ENCODE results near the gene TTC28.
"Not testable (repeated sequence)": the region's sequence is repeated elsewhere in the genome, so short reads cannot be mapped to it uniquely, and the experiment has no call there.

The TTC28 gene

DNA sequence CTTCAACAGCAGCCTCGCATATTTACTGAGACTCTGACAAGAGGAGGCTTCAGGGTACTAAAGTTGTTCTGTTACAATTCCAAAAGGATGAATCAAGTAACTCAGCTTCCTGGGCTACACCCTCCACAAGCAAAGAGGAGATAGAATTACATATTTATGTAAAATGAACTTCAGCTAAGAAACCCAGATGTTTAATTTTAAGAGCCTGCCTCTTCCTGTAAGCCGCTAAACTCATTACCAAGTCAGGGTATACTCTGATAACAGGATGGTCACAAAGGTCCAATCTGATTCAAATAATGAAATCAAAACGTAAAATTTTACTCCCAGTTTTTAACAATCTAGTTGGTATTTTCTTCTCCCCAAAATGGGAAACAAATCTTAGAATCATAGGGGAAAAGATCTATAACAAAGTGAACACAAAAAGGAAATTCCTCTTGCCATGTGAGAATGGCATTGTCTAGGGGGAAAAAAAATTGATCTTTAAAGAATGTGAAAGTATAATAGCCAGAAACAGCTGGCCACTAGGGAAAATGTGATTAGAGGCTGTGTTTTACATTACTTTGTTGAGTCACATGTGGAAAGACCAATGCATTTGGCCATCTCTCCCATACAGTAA, 31.0 kb upstream of the TTC28 start:
- Histone ChIP-seq H3K27ac (ENCODE audit: insufficient read depth, low read depth, low read length, poor library complexity, severe bottlenecking) (no peak overlapping the region), H3K27me3 (ENCODE audit: control insufficient read depth, insufficient read depth, low read length, poor library complexity, severe bottlenecking) (no peaks in the 10 kb centered on the region), H3K9me3 (ENCODE audit: control insufficient read depth, low read length) (no peaks in the 10 kb centered on the region), H3K4me1 (ENCODE audit: control insufficient read depth, insufficient read depth, low read length) (no peaks in the 10 kb centered on the region), H3K36me3 (ENCODE audit: control insufficient read depth, insufficient read depth, low read length) (peaks cover 12% of the 10 kb centered on the region), H3K4me3 (ENCODE audit: insufficient read depth, low read depth, low read length) (no peak overlapping the region)
- 94 to 97% methylated on average over 3 of the region's 3 CpGs for WGBS, 2 experiments

DNA sequence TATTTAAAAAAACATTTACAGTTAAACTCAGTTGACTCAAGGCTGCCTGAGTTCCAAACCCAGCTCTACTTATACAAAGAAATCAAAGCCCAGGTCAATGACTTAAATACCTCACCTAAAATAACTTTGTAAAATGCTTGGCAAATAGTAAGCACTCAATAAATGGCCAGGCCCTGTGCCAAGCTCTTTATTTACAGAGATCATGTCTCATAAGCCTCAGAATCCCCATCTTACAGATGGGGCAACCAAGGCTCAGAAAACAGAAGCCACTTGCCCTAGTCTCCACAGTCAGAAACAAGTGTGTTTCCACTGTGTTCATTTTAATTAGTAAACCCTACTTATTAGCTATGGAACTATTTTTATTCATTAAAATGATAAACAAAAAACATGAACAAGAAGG, 30.5 kb upstream of the TTC28 start:
- Histone ChIP-seq H3K27ac (ENCODE audit: insufficient read depth, low read depth, low read length, poor library complexity, severe bottlenecking) (no peak overlapping the region), H3K9me3 (ENCODE audit: control insufficient read depth, low read length) (no peaks in the 10 kb centered on the region), H3K4me3 (ENCODE audit: insufficient read depth, low read depth, low read length) (no peak overlapping the region), H3K4me1 (ENCODE audit: control insufficient read depth, insufficient read depth, low read length) (no peaks in the 10 kb centered on the region), H3K36me3 (ENCODE audit: control insufficient read depth, insufficient read depth, low read length) (peaks cover 12% of the 10 kb centered on the region), H3K27me3 (ENCODE audit: control insufficient read depth, insufficient read depth, low read length, poor library complexity, severe bottlenecking) (no peaks in the 10 kb centered on the region)

DNA sequence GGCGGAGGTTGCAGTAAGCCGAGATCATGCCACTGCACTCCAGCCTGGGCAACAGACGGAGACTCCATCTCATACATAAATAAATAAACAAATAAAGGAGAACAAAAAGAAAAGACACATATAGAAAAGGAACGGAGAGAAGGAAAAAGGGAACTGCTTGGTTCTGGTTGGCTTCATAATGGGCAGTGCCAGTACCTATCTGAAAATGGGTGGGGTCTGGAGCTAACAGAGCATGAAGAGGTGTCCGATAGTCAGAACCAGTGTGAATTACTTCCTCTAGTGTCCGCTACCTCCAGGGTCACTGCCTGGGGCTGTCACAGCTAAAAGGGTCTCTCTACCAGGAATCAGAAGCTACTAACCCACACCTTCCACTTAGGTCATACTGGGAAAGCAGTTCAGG, 27.2 kb upstream of the TTC28 start:
- Histone ChIP-seq H3K27ac (ENCODE audit: insufficient read depth, low read depth, low read length, poor library complexity, severe bottlenecking) (no peak overlapping the region), H3K4me1 (ENCODE audit: control insufficient read depth, insufficient read depth, low read length) (no peaks in the 10 kb centered on the region), H3K36me3 (ENCODE audit: control insufficient read depth, insufficient read depth, low read length) (peaks cover 12% of the 10 kb centered on the region), H3K9me3 (ENCODE audit: control insufficient read depth, low read length) (no peaks in the 10 kb centered on the region), H3K27me3 (ENCODE audit: control insufficient read depth, insufficient read depth, low read length, poor library complexity, severe bottlenecking) (no peaks in the 10 kb centered on the region), H3K4me3 (ENCODE audit: insufficient read depth, low read depth, low read length) (no peak overlapping the region)
- 96% methylated on average over 5 to 6 of the region's 6 CpGs for WGBS, 2 experiments

DNA sequence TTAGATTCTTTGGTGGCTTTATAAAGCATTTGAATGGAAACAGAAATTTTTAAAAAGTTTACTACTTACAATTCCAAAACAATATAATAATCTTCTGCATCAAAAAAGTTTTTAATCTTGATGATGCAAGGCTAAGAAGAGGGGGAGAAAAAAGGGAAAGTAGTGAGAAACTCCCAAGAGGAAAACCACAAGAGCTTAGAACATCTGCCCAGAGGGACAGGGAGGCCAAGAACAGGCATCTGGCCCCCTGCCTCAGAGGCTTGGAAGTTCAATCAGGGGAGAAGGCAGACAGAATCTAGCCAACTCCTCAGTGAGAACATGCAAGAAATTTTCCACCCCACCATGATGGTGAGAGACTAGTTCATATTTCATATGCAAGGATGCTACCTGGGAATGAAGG, 23.8 kb upstream of the TTC28 start:
- Histone ChIP-seq H3K9me3 (ENCODE audit: control insufficient read depth, low read length) (no peaks in the 10 kb centered on the region), H3K36me3 (ENCODE audit: control insufficient read depth, insufficient read depth, low read length) (peaks cover 8% of the 10 kb centered on the region), H3K4me1 (ENCODE audit: control insufficient read depth, insufficient read depth, low read length) (no peaks in the 10 kb centered on the region), H3K27ac (ENCODE audit: insufficient read depth, low read depth, low read length, poor library complexity, severe bottlenecking) (no peak overlapping the region), H3K4me3 (ENCODE audit: insufficient read depth, low read depth, low read length) (no peak overlapping the region), H3K27me3 (ENCODE audit: control insufficient read depth, insufficient read depth, low read length, poor library complexity, severe bottlenecking) (no peaks in the 10 kb centered on the region)

DNA sequence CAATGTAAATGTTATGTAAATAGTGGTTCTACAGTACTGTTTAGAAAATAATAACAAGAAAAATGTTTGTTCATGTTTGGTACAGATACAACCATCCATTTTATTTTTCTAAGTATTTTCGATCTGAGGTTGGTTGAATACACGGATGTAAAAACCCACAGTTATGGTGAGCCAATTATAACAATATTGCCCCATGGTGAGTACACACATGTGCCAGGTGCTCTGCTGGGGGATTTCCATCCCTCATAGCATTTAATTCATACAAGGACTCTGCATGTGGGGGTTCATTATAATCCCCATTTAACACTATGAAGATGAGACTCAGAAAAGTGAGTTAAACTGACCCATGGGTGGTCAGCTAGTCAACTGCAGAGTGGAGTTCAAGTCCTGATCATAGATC, 23.3 kb upstream of the TTC28 start:
- no peaks in the 10 kb centered on the region for H3K4me1 ChIP-seq (ENCODE audit: control insufficient read depth, insufficient read depth, low read length)
- peaks cover 4% of the 10 kb centered on the region for H3K36me3 ChIP-seq (ENCODE audit: control insufficient read depth, insufficient read depth, low read length)
- no peaks in the 10 kb centered on the region for H3K27me3 ChIP-seq (ENCODE audit: control insufficient read depth, insufficient read depth, low read length, poor library complexity, severe bottlenecking)
- no peak overlapping the region for H3K4me3 ChIP-seq (ENCODE audit: insufficient read depth, low read depth, low read length)
- 97 to 100% methylated on average over 2 of the region's 2 CpGs for WGBS, 2 experiments
- no peaks in the 10 kb centered on the region for H3K9me3 ChIP-seq (ENCODE audit: control insufficient read depth, low read length)
- no peak overlapping the region for H3K27ac ChIP-seq (ENCODE audit: insufficient read depth, low read depth, low read length, poor library complexity, severe bottlenecking)

DNA sequence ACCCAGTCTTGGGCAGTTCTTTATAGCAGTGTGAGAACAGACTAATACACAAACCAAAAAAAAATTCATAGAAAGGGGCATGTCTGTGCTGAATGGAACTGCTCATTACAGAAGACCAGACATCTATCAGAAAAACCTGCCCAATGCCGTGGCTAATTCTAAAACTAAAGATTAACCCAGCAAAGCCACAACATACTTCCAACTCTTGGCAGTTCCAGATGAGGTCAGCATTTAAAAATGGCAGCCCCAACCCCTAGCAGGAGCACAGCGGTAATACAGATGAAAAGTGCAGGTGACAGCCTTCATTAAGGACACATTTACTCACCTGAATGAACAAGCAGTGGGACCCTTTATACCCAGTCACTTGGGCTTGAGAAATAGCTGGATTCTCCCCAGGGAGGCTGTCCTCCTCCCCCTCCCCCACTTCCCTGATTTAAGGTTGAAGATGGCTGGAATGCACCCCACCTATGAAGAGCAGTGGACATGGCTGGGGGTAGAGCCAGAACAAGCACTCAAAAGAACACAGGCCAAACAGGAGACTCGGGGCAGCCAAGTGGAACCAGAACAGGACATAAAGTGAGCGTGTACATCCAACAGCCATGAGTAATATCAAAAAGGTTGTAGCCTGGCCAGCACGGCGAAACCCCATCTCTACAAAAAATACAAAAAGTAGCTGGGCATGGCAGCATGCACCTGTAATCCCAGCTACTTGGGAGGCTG, 13.6 kb upstream of the TTC28 start:
- WGBS, 2 experiments: 95 to 96% methylated on average over 6 of the region's 6 CpGs
- not testable (repeated sequence) for H3K4me1 ChIP-seq (ENCODE audit: control insufficient read depth, insufficient read depth, low read length); H3K9me3 ChIP-seq (ENCODE audit: control insufficient read depth, low read length); H3K27ac ChIP-seq (ENCODE audit: insufficient read depth, low read depth, low read length, poor library complexity, severe bottlenecking); H3K36me3 ChIP-seq (ENCODE audit: control insufficient read depth, insufficient read depth, low read length); H3K27me3 ChIP-seq (ENCODE audit: control insufficient read depth, insufficient read depth, low read length, poor library complexity, severe bottlenecking); H3K4me3 ChIP-seq (ENCODE audit: insufficient read depth, low read depth, low read length)

DNA sequence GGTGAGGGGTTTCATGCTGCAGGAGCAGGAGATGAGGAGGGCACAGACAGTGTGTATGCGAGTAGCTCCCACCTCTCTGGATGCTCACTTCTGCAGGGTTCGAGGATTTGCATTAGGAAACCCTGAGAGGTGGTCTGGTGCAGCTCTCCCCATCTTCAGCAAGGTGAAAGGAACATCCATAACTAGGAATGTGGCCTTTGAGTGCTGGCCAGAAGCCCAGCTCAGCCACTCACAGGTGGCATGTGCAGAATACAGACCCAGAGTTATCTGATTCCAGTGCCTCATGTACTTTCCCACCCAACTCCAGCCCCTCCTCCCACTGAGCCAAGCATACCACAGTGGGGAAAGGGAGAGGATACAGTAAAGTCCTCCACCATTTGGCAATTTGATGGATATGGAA, 10.2 kb upstream of the TTC28 start:
- not testable (repeated sequence) for H3K4me3 ChIP-seq (ENCODE audit: insufficient read depth, low read depth, low read length); H3K27me3 ChIP-seq (ENCODE audit: control insufficient read depth, insufficient read depth, low read length, poor library complexity, severe bottlenecking); H3K27ac ChIP-seq (ENCODE audit: insufficient read depth, low read depth, low read length, poor library complexity, severe bottlenecking); H3K36me3 ChIP-seq (ENCODE audit: control insufficient read depth, insufficient read depth, low read length); H3K9me3 ChIP-seq (ENCODE audit: control insufficient read depth, low read length); H3K4me1 ChIP-seq (ENCODE audit: control insufficient read depth, insufficient read depth, low read length)
- 94 to 98% methylated on average over 2 of the region's 2 CpGs for whole genome bisulfite sequencing, 2 experiments

DNA sequence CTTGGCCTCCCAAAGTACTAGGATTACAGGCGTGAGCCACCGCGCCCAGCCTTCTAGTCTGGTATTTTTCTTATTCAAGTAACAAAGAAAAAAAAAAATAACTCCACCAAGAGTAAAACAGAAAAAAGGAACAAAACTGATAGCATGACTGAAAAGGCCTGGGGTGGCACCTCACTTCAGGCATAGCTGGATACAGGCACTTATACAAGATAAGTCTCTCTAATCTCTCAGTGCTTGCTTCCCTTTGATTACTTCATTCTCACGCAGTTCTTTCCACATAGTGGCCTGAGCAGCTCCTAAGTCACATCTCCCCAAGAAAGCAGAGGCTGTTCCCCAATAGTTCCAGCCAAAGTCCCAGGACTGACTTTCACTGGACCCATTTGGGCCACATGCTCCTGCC, 3.3 kb upstream of the TTC28 start:
- 89 to 100% methylated on average over 1 to 4 of the region's 4 CpGs for WGBS, 2 experiments
- H3K27ac ChIP-seq (ENCODE audit: insufficient read depth, low read depth, low read length, poor library complexity, severe bottlenecking): not testable (repeated sequence)

DNA sequence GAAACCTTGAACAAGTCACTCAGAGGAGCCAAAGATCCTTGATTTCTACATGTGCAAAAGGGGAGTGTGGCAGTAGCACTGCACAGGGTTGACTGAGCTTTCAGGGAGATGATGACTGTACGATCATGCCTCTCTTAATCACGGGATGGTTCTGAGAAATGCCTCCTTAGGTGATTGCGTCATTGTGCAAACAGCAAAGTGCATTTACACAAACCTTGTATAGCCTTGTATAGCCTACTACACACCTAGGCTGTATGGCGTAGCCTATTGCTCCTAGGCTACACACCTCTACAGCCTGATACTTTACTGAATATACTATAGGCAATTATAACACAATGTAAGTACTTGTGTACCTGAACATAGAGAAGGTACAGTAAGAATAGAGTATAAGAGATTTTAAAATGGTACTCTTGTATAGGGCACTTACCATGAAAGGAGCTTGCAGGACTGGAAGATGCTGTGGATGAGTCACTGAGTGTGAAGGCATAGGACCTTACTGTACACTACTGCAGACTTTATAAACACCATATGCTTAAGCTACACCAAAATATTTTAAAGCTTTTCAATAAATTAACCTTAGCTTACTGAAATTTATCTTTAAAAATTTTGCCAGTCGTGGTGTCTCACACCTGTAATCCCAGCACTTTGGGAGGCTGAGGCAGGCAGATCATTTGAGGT, 1.3 kb upstream of the TTC28 start:
- whole genome bisulfite sequencing, 2 experiments: 92 to 96% methylated on average over 4 of the region's 5 CpGs
- H3K4me1 ChIP-seq (ENCODE audit: control insufficient read depth, insufficient read depth, low read length); H3K9me3 ChIP-seq (ENCODE audit: control insufficient read depth, low read length); H3K27me3 ChIP-seq (ENCODE audit: control insufficient read depth, insufficient read depth, low read length, poor library complexity, severe bottlenecking); H3K4me3 ChIP-seq (ENCODE audit: insufficient read depth, low read depth, low read length); H3K36me3 ChIP-seq (ENCODE audit: control insufficient read depth, insufficient read depth, low read length); H3K27ac ChIP-seq (ENCODE audit: insufficient read depth, low read depth, low read length, poor library complexity, severe bottlenecking): not testable (repeated sequence)

More for the DNA sequence above, 3.3 kb upstream of the TTC28 start:
- not testable (repeated sequence) for H3K4me1 ChIP-seq (ENCODE audit: control insufficient read depth, insufficient read depth, low read length); H3K4me3 ChIP-seq (ENCODE audit: insufficient read depth, low read depth, low read length); H3K27me3 ChIP-seq (ENCODE audit: control insufficient read depth, insufficient read depth, low read length, poor library complexity, severe bottlenecking); H3K36me3 ChIP-seq (ENCODE audit: control insufficient read depth, insufficient read depth, low read length); H3K9me3 ChIP-seq (ENCODE audit: control insufficient read depth, low read length)

DNA sequence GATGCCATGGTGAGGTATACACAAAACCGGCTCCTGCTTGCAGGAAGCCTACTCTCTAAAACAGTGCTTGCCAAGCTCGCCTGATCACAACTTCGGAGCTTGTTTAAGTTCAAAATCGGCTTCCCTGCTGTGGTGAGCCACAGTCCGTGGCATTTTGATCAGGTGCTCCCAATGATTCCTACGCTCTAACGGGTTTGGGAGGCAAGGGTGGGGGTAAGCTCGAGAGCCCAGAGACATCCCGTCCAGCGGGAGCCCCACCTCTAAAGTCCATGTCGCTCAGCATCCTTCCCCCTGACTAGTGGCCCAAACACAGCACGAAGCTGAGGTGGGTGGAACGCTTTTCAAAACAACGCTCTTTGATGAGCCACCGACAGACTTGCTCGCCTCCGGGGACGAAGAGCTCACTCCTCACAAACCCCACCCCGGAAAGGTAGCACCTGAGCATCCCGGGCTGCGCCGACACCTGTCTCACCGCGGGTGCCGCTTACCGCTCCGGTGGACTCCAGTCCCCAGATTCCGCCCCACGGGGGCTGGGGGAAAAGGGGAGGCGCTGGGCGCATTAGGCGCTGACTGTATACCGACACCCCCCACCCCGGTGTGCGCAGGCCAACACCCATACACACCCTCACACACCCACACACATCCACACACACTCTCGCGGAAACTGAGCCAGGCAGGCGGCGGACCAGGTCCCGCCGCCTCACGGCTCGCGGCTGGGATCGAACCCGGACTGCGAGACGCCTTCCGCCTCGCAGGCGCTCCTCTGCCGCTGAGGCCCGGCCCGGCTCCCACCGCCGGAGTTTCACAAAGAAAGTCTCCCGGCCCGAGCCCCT, 646 bp downstream of the TTC28 start:
- 20% methylated on average over 58 of the region's 58 CpGs for WGBS, 2 experiments
- H3K4me1 ChIP-seq (ENCODE audit: control insufficient read depth, insufficient read depth, low read length); H3K36me3 ChIP-seq (ENCODE audit: control insufficient read depth, insufficient read depth, low read length); H3K9me3 ChIP-seq (ENCODE audit: control insufficient read depth, low read length); H3K27ac ChIP-seq (ENCODE audit: insufficient read depth, low read depth, low read length, poor library complexity, severe bottlenecking); H3K27me3 ChIP-seq (ENCODE audit: control insufficient read depth, insufficient read depth, low read length, poor library complexity, severe bottlenecking): not testable (repeated sequence)
- peak overlapping the region; percentile 84 for H3K4me3 ChIP-seq (ENCODE audit: insufficient read depth, low read depth, low read length)

Measured in ectodermal cell (in vitro differentiated cells).